Endothelial cell of umbilical vein (primary cell): ENCODE data around the gene P4HB. TPM values are rescaled to one million over a fixed set of nuclear protein-coding genes. Genes with fewer than 3 reads are reported as not detected.

Experiments used
- BruUV-seq: library from RNA; stranded (reverse); fragments of 400-500 nt; replicated peaks from 2 replicates; lab custom pipeline; 2021; lab: Mats Ljungman, UMichigan
- CTCF ChIA-PET: fragments of 300-600, 350-600 bp; sonication (Branson Sonifier 250); formaldehyde crosslinking; loops from one replicate; lab custom pipeline; 2021; ENCODE audit warnings: antibody characterized with exemption, inconsistent platforms; lab: Charles Lee
- POLR2A ChIA-PET: fragments of 300-600, 350-600 bp; sonication (Branson Sonifier 250); formaldehyde crosslinking; loops from one replicate; lab custom pipeline; 2021; ENCODE audit warnings: antibody characterized with exemption, inconsistent platforms; lab: Charles Lee
- DNase-seq: peaks from one replicate; pipeline ENCODE4 v3.0.0-alpha.2; 2011; ENCODE audit warnings: low read depth, low spot score
- FAIRE-seq: peaks from 2 replicates; lab custom pipeline; 2011; peaks lifted over from hg19 to GRCh38; lab: Jason Lieb, UNC
- H2AFZ ChIP-seq: 2 replicates; pipeline ENCODE4 v1.6.0; 2012; ENCODE audit warnings: low read depth, low read length, control low read depth, inconsistent platforms
- H3K27ac ChIP-seq: 2 replicates; pipeline ENCODE4 v1.5.1; 2011; ENCODE audit warnings: low read depth, mild to moderate bottlenecking, control low read depth, low read length, moderate library complexity; ENCODE audit not compliant: insufficient read depth
- H3K27me3 ChIP-seq, 2 experiments: 2 replicates each; pipeline versions ENCODE4 v1.6.0 to v1.6.1; 2011; ENCODE audit warnings: low read length in 2 of 2, mixed read lengths in 1 of 2; ENCODE audit not compliant: control insufficient read depth in 2 of 2, insufficient read depth in 2 of 2
- H3K36me3 ChIP-seq, 2 experiments: 2 replicates in 1 of 2; 3 replicates in 1 of 2; pipeline ENCODE4 v1.5.1; 2011; ENCODE audit warnings: low read length in 2 of 2, mild to moderate bottlenecking in 1 of 2, moderate library complexity in 1 of 2; ENCODE audit not compliant: control insufficient read depth in 2 of 2, insufficient read depth in 2 of 2; ENCODE audit errors: extremely low read depth in 1 of 2
- H3K4me1 ChIP-seq: 3 replicates; pipeline ENCODE4 v1.5.1; 2011; ENCODE audit warnings: mild to moderate bottlenecking, low read length; ENCODE audit not compliant: control insufficient read depth, insufficient read depth; ENCODE audit errors: extremely low read depth
- H3K4me2 ChIP-seq: 2 replicates; pipeline ENCODE4 v1.6.1; 2011; ENCODE audit warnings: low read length, control low read depth, mixed read lengths; ENCODE audit not compliant: insufficient read depth
- H3K4me3 ChIP-seq, 3 experiments: fragments of 200-600 bp in 1 of 3; sonication (generic), shearing (Covaris generic) in 1 of 3; replicated peaks in 1 of 3; 2 replicates each; pipeline ENCODE4 v1.5.1; 2011 to 2016; ENCODE audit warnings: control low read depth in 3 of 3, low read length in 3 of 3, mild to moderate bottlenecking in 2 of 3, inconsistent platforms in 1 of 3, low read depth in 1 of 3, moderate library complexity in 1 of 3; ENCODE audit not compliant: insufficient read depth in 1 of 3
- H3K79me2 ChIP-seq: 2 replicates; pipeline ENCODE4 v1.6.0; 2012; ENCODE audit warnings: low read length, inconsistent platforms; ENCODE audit not compliant: control insufficient read depth, insufficient read depth
- H3K9ac ChIP-seq: replicated peaks from 2 replicates; pipeline ENCODE3; 2011; ENCODE audit warnings: low read length, control low read depth; ENCODE audit not compliant: insufficient read depth; ENCODE audit errors: extremely low read depth
- H3K9me1 ChIP-seq: replicated peaks from 3 replicates; pipeline ENCODE4 v1.6.0; 2011; ENCODE audit warnings: mild to moderate bottlenecking, low read length; ENCODE audit not compliant: control insufficient read depth, insufficient read depth; ENCODE audit errors: extremely low read depth
- H3K9me3 ChIP-seq: replicated peaks from 2 replicates; pipeline ENCODE4 v1.5.1; 2012; ENCODE audit warnings: low read length, inconsistent platforms; ENCODE audit not compliant: control insufficient read depth, insufficient read depth
- H4K20me1 ChIP-seq: replicated peaks from 2 replicates; pipeline ENCODE3; 2011; ENCODE audit warnings: mild to moderate bottlenecking, low read length; ENCODE audit not compliant: control insufficient read depth, insufficient read depth; ENCODE audit errors: extremely low read depth
- EZH2 ChIP-seq: IDR thresholded peaks from 2 replicates; pipeline ENCODE4 v1.6.1; 2012; ENCODE audit warnings: borderline replicate concordance, low read depth, mild to moderate bottlenecking, moderate library complexity, low read length, inconsistent platforms; ENCODE audit not compliant: severe bottlenecking
- FOS ChIP-seq: IDR thresholded peaks from 2 replicates; pipeline ENCODE4 v1.6.1; 2011; ENCODE audit warnings: mild to moderate bottlenecking, low read length, moderate library complexity, borderline replicate concordance; ENCODE audit not compliant: insufficient read depth
- GATA2 ChIP-seq: IDR thresholded peaks from 2 replicates; pipeline ENCODE4 v1.7.0; 2011; ENCODE audit warnings: low read depth, mild to moderate bottlenecking, moderate library complexity, mixed read lengths, low read length; ENCODE audit not compliant: insufficient read length, insufficient read depth
- JUN ChIP-seq: IDR thresholded peaks from 2 replicates; pipeline ENCODE4 v1.6.1; 2011; ENCODE audit warnings: borderline replicate concordance, low read depth; ENCODE audit not compliant: insufficient read length, insufficient read depth
- MAX ChIP-seq: IDR thresholded peaks from 2 replicates; pipeline ENCODE4 v1.6.1; 2011; ENCODE audit not compliant: insufficient read depth, insufficient read length
- MYC ChIP-seq: IDR thresholded peaks from one replicate; pipeline ENCODE4 v1.6.1; 2011; ENCODE audit warnings: mild to moderate bottlenecking, low read depth, low read length
- POLR2A ChIP-seq: IDR thresholded peaks from 2 replicates; pipeline ENCODE4 v1.6.1; 2012; ENCODE audit warnings: low read depth, mild to moderate bottlenecking, control low read depth, low read length
- dilution Hi-C: fragments of 300-500 bp; cut with MboI; formaldehyde crosslinking; loops from one replicate; pipeline ENCODE4 v1.15.0; 2019; ENCODE audit warnings: low sequenced_read_pairs; ENCODE audit not compliant: extremely low pct_ligation_motif_present
- intact Hi-C: fragments of 100-400 bp; cut with micrococcal nuclease; formaldehyde crosslinking; loops from one replicate; pipeline ENCODE4 v1.10.0; 2022
- polyA plus RNA-seq, 4 experiments: library from polyadenylated mRNA; depleted of rRNA in 3 of 4; stranded (reverse) in 3 of 4; unstranded in 1 of 4; fragments of >200 nt; gene quantifications; 2 replicates each; pipeline versions ENCODE4 v1.2.1 to v1.2.3, GENCODE V29; 2011 to 2012; ENCODE audit warnings: missing spikeins in 1 of 4
- total RNA-seq: library from RNA; stranded (reverse); gene quantifications from 2 replicates; pipeline ENCODE4 v1.2.3, GENCODE V29; 2021

The P4HB gene
- total and polyA plus RNA-seq, 2 donors (not counting 3 experiments of a cell fraction or from before 2014, with no cell fraction given): 201 to 988 TPM

GRCh38 chr17:81868674-81869220 lies 8.4 kb upstream of the P4HB start:
- Histone ChIP-seq H3K4me3 (no peak overlapping the region), H3K9me3 (no peaks in the 10 kb centered on the region), H3K4me1 (peaks cover 17% of the 10 kb centered on the region), H2AFZ (no peak overlapping the region), H3K79me2 (peaks cover 25% of the 10 kb centered on the region), H3K36me3 (peaks cover 6 to 19% of the 10 kb centered on the region in 2 experiments), H3K9me1 (no peaks in the 10 kb centered on the region), H3K27me3 (no peaks in the 10 kb centered on the region), H3K9ac (no peak overlapping the region), H3K27ac (no peak overlapping the region), H4K20me1 (no peaks in the 10 kb centered on the region), H3K4me2 (peak overlapping the region; percentile 79)
- CTCF ChIA-PET: interaction anchor here (1.4 to 3.0 kb wide), 5 partner anchors 23 to 153 kb away, joined by 4 to 16 read pairs (median 9); partner anchors contain the start of genes ALYREF, ANAPC11, CENPX and LRRC45
- no TSS peak for BruUV-seq
- TF ChIP-seq POLR2A: peak; percentile 17
- TF ChIP-seq MYC: no peak
- TF ChIP-seq MAX: no peak
- no peak for TF ChIP-seq GATA2
- no peak for TF ChIP-seq FOS
- TF ChIP-seq JUN: no peak
- no peak for TF ChIP-seq EZH2
- no peak for FAIRE-seq
- POLR2A ChIA-PET: no interaction called here
- intact Hi-C loops (loop anchor here (1.0 kb wide), 1 partner anchor 7 kb away; no protein-coding TSS in a partner anchor), dilution Hi-C loops (no loop called here)
- DNase-seq: no peak
